DMS153 treated with DMSO at 0.1 percent for 48 hours (cell line): ENCODE data around the gene CENPH.
"Not testable (repeated sequence)": the region's sequence is repeated elsewhere in the genome, so short reads cannot be mapped to it uniquely, and the experiment has no call there.

ENCODE experiments used
- DNase-seq: peaks from one replicate; lab custom pipeline; 2025; ENCODE audit not compliant: unreplicated experiment; lab: John Stamatoyannopoulos, UW

The CENPH gene

GRCh38 chr5:69206528-69207190 lies 17.3 kb downstream of the CENPH start:
- DNase-seq = no peak

GRCh38 chr5:69209602-69210001 lies 20.2 kb downstream of the CENPH start:
- no peak for DNase-seq

DNA sequence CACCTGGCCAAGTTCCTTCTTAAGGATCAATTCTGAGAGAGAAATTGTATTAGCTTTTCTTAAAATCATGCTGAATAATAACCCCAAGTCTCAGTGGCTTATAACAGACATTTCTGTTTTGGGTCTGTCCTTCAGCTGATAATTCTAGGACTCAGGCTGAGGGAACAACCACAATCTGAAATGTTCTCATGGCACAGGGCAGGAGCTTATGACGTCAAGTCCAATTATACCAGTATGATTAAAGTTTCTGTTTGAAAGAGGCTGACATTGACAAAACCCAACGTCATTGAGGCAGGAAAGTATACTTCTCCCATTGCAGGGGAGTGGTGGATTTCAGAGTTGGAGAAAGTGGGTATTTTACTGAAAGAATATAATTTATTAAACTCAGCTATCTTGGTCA lies 21.8 kb downstream of the CENPH start:
- no peak for DNase-seq

DNA sequence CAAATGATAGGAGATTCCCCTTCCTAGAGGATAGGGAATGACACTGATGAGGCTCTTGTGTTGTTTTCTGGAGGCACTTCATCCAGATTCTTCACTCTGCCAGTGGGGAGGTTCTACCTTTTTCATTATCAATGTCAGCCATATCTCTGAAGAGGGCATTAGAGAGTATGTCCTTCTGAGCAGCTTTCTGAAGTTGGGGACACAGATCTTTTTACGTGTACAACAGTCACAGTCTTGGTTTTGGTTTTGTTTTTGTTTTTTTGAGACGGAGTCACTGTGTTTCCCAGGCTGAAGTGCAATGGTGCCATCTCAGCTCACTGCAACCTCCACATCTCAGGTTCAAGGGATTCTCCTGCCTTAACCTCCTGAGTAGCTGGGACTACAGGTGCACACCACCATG lies 22.6 kb downstream of the CENPH start:
- no peak for DNase-seq

GRCh38 chr5:69213513-69214215 lies 24.3 kb downstream of the CENPH start:
- DNase-seq = no peak

GRCh38 chr5:69217151-69217511 lies 27.7 kb downstream of the CENPH start:
- DNase-seq = no peak

DNA sequence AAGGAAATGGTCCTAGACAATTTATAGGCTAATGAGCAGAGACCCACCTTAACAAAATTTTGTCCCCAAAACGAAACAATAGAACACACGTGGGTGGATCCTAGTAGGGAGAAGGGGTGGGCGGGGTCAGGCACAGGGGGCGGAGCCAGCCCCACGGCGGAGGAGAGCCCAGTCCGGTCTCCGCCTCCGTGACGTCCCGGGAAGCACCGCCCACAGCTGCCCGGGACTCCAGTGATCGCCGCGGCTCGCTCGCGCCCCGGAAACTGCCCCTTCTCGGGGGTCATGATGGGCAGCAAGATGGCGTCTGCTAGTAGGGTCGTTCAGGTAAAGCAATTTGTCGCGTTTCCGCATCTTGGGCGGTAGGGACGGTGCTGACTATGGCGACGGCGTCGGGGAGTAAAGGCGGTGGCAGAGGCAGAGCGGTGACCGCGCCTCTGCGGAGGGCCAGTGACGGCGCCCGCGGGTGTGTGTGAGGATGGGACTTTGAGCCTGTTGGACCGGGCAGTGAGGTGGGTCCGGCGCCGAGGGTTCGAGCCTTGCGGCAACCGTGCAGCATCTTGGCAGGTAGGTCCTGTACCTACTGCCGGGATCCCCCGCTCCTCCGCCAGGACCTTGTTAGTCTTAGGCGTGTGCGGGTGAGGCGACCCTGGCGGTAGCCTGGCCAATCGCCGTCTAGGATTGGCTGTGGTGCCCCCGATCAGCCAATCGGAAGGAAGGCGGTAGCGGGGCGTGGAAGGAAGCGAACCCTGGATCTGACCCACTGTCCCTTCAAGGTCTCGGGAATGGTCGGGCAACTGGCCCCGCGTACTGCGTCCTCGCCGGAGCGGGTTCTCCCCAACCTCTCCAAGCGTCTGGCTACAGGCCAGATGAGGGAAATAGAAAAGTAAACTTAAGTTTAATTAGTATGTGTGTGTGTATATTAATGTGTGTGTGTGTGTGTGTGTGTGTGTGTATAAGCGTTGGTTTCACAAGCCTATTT lies 28.5 kb downstream of the CENPH start:
- peak; percentile 54 for DNase-seq

DNA sequence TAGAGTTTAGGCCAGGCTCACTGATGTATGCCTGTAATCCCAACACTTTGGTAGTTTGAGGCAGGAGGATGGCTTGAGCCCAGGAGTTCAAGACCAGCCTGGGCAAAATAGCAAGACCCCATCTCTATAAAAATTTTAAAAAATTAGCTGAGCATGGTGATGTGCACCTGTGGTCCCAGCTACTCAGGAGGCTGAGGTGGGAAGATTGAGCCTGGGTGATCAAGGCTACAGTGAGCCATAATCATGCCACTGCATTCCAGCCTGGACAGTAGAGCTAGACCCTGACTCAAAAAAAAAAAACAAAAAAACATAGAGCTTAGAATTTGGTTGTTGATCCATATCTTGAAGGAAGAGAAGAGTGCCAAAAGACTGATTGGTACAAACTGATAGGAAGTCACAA lies 30.6 kb downstream of the CENPH start:
- DNase-seq = no peak

GRCh38 chr5:69220371-69220770 lies 31.0 kb downstream of the CENPH start:
- DNase-seq = not testable (repeated sequence)

DNA sequence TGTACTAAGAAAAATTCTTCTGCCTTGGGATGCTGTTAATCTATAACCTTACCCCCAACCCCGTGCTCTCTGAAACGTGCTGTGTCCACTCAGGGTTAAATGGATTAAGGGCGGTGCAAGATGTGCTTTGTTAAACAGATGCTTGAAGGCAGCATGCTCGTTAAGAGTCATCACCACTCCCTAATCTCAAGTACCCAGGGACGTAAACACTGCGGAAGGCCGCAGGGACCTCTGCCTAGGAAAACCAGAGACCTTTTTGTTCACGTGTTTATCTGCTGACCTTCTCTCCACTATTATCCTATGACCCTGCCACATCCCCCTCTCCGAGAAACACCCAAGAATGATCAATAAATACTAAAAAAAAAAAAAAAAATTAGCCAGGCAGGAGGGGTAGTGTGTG lies 31.4 kb downstream of the CENPH start:
- not testable (repeated sequence) for DNase-seq

GRCh38 chr5:69224520-69224919 lies 35.1 kb downstream of the CENPH start:
- DNase-seq = no peak

- no peak for DNase-seq
These were observed 36.5 kb downstream of the CENPH start for GRCh38 chr5:69225860-69226259.

DNA sequence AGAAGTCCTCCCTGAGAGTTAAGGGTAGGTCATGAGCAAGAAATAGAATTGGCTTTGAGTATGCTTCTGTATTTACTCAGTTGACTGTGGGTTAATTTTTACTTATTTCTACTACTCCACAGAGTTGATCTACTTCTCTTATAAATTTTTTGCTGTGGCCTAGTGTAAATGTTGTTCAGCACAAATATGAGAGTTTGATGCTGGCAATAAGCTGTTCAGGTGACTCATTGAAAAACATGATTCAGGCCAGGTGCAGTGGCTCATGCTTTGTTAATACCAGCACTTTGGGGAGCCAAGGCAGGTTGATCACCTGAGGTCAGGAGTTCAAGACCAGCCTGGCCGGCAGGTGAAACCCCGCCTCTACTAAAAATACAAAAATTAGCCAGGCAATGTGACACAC lies 40.8 kb downstream of the CENPH start:
- no peak for DNase-seq

GRCh38 chr5:69231281-69231680 lies 41.9 kb downstream of the CENPH start:
- DNase-seq = no peak

- no peak for DNase-seq
These were observed 42.5 kb downstream of the CENPH start for GRCh38 chr5:69231851-69232250.

GRCh38 chr5:69234457-69235268 lies 45.3 kb downstream of the CENPH start, which contains the start of gene CDK7:
TSS of gene CDK7 (plus strand) at chr5:69234886. CDS start at chr5:69234976, 90 bp downstream.
- peak; percentile 53 for DNase-seq

DNA sequence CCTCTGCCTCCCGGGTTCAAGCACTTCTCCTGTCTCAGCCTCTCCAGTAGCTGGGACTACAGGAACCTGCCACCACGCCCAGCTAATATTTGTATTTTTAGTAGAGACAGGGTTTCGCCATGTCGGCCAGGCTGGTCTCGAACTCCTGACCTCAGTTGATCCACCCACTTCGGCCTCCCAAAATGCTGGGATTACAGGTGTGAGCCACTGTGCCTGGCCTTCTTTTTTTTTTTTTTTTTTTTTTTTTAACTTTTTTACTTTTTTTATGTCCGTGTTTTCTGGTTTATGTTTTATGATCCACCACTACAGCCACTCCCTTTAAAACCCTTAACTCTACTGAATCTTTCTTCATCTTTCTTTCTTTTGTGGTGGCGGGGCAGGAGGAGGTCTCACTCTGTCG lies 47.4 kb downstream of the CENPH start:
- DNase-seq = not testable (repeated sequence)

DNA sequence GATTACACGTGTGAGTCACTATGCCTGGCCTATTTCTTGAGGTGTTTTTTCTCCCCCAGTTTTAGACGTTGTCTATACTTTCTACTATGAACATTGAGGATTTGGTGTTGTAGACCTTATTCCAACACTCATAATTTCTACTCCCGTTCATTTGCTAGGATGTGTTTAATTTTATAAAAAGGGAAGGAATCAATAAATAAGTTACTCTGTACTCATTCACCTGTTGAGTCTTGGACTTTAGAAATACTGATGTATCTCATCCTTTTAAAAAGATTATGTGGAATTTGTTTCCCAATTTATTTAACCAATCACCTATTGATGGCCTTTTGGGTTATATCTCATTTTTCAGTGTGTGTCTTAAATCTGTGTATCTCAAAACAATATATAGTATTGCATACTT lies 48.5 kb downstream of the CENPH start:
- DNase-seq = no peak

GRCh38 chr5:69238760-69239251 lies 49.4 kb downstream of the CENPH start:
- no peak for DNase-seq

DNA sequence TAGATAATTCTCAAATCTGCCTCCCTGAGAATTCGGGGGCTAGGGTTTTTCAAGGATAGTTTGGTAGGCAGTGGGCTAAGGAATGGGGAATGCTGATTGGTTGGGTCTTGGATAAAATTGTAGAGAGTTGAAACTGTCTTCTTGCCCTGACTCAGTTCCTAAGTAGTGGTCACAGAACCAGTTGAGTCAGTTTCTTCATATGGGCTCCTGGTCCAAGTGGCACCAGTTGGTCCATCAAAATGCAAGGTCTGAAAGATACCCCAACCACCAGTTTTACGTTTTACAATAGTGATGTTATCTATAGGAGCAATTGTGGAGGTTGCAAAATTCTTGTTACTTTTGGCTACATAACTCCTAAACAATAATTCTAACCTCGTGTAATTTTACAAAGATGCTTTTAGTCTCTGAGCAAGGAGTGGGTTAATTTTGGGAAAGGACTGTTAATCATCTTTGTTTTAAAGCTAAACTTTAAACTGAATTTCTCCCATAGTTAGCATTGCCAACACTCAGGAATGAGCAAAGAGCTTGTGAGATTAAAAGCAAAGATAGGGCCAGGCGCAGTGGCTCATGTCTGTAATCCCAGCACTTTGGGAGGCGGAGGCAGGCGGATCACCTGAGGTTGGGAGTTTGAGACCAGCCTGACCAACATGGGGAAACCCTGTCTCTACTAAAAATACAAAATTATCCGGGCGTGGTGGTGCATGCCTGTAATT lies 53.0 kb downstream of the CENPH start:
- DNase-seq = no peak
